Measurements from ENCODE around the gene CDYL2.

GRCh38 chr16:80792031-80792430 is 12.4 kb downstream of the CDYL2 start:
- TF ChIP-seq CTCF (IDR thresholded peaks at IDR 0.05; ENCODE audit: extremely low read depth in 1 of 2, insufficient read depth in 1 of 2, low read depth in 1 of 2, low read length in 2 of 2) (no peak), MAX (IDR thresholded peaks at IDR 0.05; ENCODE audit: insufficient read depth, insufficient read length) (no peak), POLR2A (IDR thresholded peaks at IDR 0.05; ENCODE audit: low read depth, low read length) (no peak), POLR2AphosphoS5 (IDR thresholded peaks at IDR 0.05; ENCODE audit: insufficient read depth, low read depth, low read length) (no peak), EZH2 (IDR thresholded peaks at IDR 0.05; ENCODE audit: borderline replicate concordance, low read depth, low read length, severe bottlenecking) (no peak)
